ENCODE measurements around the gene UBE4A. TPM values are rescaled to one million over a fixed set of nuclear protein-coding genes. Genes with fewer than 3 reads are reported as not detected.

Gene UBE4A
- total RNA-seq, 4 donors from 2014 or later = 40.3 to 46.1 (median 44.4) TPM

DNA sequence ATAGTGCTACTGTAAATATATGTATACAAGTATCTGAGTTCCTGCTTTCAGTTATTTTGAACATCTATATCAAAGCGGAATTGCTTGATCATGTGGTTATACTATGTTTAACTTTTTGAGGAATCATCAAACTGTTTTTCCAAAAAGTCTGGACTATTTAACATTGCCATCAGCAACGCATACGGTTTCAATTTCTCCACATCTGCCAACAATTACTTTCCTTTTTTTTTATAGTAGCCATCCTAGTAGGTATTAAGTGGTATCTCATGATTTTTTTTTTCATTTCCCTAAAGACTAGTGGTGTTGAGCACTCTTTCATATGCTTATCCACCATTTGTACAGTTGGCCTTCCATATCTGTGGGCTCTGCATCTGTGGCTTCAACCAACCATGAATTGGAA is 1.3 kb upstream of the UBE4A start:
- whole genome bisulfite sequencing, 2 donors = 37 to 42% methylated on average over 3 of the region's 3 CpGs
- intact Hi-C loops (cut with DNase I; ENCODE audit: low total_unique reads) = no loop called here
- no peak for DNase-seq (ENCODE audit: low spot score in 2 of 2)
- TF ChIP-seq, protein P1, sequence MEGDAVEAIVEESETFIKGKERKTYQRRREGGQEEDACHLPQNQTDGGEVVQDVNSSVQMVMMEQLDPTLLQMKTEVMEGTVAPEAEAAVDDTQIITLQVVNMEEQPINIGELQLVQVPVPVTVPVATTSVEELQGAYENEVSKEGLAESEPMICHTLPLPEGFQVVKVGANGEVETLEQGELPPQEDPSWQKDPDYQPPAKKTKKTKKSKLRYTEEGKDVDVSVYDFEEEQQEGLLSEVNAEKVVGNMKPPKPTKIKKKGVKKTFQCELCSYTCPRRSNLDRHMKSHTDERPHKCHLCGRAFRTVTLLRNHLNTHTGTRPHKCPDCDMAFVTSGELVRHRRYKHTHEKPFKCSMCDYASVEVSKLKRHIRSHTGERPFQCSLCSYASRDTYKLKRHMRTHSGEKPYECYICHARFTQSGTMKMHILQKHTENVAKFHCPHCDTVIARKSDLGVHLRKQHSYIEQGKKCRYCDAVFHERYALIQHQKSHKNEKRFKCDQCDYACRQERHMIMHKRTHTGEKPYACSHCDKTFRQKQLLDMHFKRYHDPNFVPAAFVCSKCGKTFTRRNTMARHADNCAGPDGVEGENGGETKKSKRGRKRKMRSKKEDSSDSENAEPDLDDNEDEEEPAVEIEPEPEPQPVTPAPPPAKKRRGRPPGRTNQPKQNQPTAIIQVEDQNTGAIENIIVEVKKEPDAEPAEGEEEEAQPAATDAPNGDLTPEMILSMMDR (IDR thresholded peaks at IDR 0.05) = no peak
- no peak for TF ChIP-seq POLR2A (IDR thresholded peaks at IDR 0.05)
- no peak overlapping the region for H3K4me3 ChIP-seq (ENCODE audit: low read depth, poor library complexity, severe bottlenecking)

- TF ChIP-seq, protein P1 (IDR thresholded peaks at IDR 0.05) = no peak
- no peak for TF ChIP-seq POLR2A (IDR thresholded peaks at IDR 0.05)
- intact Hi-C loops (cut with DNase I; ENCODE audit: low total_unique reads) = no loop called here
- H3K4me3 ChIP-seq (ENCODE audit: low read depth, poor library complexity, severe bottlenecking) = no peak overlapping the region
- no peak for DNase-seq (ENCODE audit: low spot score in 2 of 2)
- WGBS, 2 donors = 87 to 89% methylated on average over 3 of the region's 3 CpGs
Observed at GRCh38 chr11:118364956-118365615, 5.7 kb downstream of the UBE4A start.

DNA sequence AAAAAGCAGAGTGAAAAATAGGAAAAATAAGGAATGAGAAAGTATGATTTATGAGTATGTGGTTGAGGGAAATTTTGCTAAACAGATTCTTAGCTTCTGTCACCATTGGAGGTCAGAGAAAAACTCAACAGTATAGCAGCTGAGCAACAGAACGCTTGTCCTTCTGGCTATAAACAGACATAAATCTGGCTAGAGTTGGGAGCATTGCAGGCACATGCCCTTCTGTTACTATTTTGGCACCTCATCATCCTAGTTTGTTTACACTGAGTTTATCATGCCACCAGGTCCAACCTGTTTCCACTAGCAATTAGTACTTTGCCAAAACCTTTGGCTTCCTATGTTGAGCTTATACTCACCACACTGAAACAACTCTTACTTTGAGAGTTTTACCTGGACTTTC is 6.9 kb downstream of the UBE4A start:
- no peak overlapping the region for H3K4me3 ChIP-seq (ENCODE audit: low read depth, poor library complexity, severe bottlenecking)
- 33 to 34% methylated on average over 1 of the region's 1 CpG for WGBS, 2 donors
- intact Hi-C loops (cut with DNase I; ENCODE audit: low total_unique reads) = no loop called here
- no peak for TF ChIP-seq POLR2A (IDR thresholded peaks at IDR 0.05)
- TF ChIP-seq, protein P1 (IDR thresholded peaks at IDR 0.05) = no peak
- DNase-seq (ENCODE audit: low spot score in 2 of 2) = peak in 1 of 2 donors; percentile 34

DNA sequence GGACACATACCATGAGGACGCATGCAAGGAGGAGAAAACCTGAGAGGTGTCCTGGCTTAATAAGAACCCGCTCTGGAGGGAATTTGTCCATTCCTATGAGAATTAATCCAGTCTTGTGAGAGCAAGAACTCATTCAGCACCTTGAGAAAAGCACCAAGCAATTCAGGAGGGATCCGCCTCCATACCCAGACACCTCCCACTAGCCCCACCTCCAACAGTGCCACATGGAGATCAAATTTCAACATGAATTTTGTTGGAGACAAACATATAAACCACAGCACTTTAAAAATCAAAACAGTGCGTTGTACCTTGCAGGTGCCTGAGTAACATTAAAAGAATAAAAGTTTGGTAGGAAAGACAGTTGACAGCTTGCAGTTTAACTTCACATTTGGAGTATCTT is 11.4 kb downstream of the UBE4A start:
- DNase-seq (ENCODE audit: low spot score in 2 of 2) = no peak
- no peak overlapping the region for H3K4me3 ChIP-seq (ENCODE audit: low read depth, poor library complexity, severe bottlenecking)
- 90 to 92% methylated on average over 4 of the region's 4 CpGs for WGBS, 2 donors
- TF ChIP-seq, protein P1 (IDR thresholded peaks at IDR 0.05) = no peak
- no peak for TF ChIP-seq POLR2A (IDR thresholded peaks at IDR 0.05)
- intact Hi-C loops (cut with DNase I; ENCODE audit: low total_unique reads) = no loop called here

DNA sequence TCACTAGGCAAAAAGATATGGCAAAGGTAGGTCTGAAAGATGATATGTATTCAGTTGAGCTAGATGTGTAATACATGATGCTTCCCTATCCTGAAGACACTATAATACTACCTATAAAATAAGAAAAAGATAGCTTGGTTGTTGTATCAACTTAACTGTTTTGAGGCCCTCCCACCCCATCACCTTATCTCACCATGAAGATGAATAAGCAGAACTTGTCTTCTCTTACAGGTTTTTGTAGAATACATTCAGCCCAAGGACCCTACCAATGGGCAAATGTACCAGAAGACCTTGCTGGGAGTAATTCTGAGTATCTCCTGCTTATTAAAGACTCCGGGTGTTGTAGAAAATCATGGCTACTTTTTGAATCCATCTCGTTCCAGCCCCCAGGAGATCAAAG is 13.9 kb downstream of the UBE4A start:
- no peak for DNase-seq (ENCODE audit: low spot score in 2 of 2)

More for the DNA sequence above, 13.9 kb downstream of the UBE4A start:
- WGBS, 2 donors = 95 to 97% methylated on average over 2 of the region's 2 CpGs
- intact Hi-C loops (cut with DNase I; ENCODE audit: low total_unique reads) = no loop called here
- no peak overlapping the region for H3K4me3 ChIP-seq (ENCODE audit: low read depth, poor library complexity, severe bottlenecking)
- TF ChIP-seq, protein P1 (IDR thresholded peaks at IDR 0.05) = no peak
- TF ChIP-seq POLR2A (IDR thresholded peaks at IDR 0.05) = no peak

Data from lower leg skin (tissue), 4 donors.